HepG2 (cell line): ENCODE data around the gene TXNL4A. TPM values are rescaled to one million over a fixed set of nuclear protein-coding genes. Genes with fewer than 3 reads are reported as not detected.

ENCODE experiments used
- FOXK1 ChIP-seq: sonication (generic); formaldehyde crosslinking; IDR thresholded peaks from 2 replicates; pipeline ENCODE4 v1.4.0; 2020; ENCODE audit warnings: low read depth, missing genetic modification reagents, borderline replicate concordance
- GTF3A ChIP-seq: sonication (generic); formaldehyde crosslinking; conservative IDR thresholded peaks from 2 replicates; pipeline ENCODE4 v1.4.0; 2020; ENCODE audit warnings: mild to moderate bottlenecking, missing genetic modification reagents
- HNRNPH1 ChIP-seq: fragments of 200-400 bp; formaldehyde crosslinking; optimal IDR thresholded peaks from 2 replicates; pipeline ENCODE3; 2017; ENCODE audit warnings: mild to moderate bottlenecking, low read depth, low read length
- IRX3 ChIP-seq: sonication (generic); formaldehyde crosslinking; IDR thresholded peaks from 2 replicates; pipeline ENCODE4 v1.8.1; 2023; ENCODE audit warnings: mild to moderate bottlenecking, low read depth, missing genetic modification reagents, borderline replicate concordance
- MTA1 ChIP-seq: sonication (generic); formaldehyde crosslinking; IDR thresholded peaks from 2 replicates; pipeline ENCODE4 v1.4.0; 2020; ENCODE audit warnings: missing genetic modification reagents, mild to moderate bottlenecking, borderline replicate concordance
- MTF2 ChIP-seq: sonication (generic); formaldehyde crosslinking; IDR thresholded peaks from 2 replicates; pipeline ENCODE4 v1.5.0; 2020; ENCODE audit warnings: missing genetic modification reagents, borderline replicate concordance
- MYC ChIP-seq: sonication (generic); formaldehyde crosslinking; IDR thresholded peaks from 2 replicates; pipeline ENCODE4 v1.9.0; 2021; ENCODE audit warnings: missing genetic modification reagents, borderline replicate concordance
- NFE2L1 ChIP-seq: sonication (generic); formaldehyde crosslinking; IDR thresholded peaks from 2 replicates; pipeline ENCODE4 v1.4.0; 2020; ENCODE audit warnings: missing genetic modification reagents, mild to moderate bottlenecking, borderline replicate concordance
- NONO ChIP-seq, 2 experiments: fragments of 450-650 bp in 1 of 2; sonication (generic) in 1 of 2; formaldehyde crosslinking in 1 of 2; IDR thresholded peaks in 1 of 2; conservative IDR thresholded peaks in 1 of 2; 2 replicates each; pipeline versions ENCODE4 v1.6.1 to v1.8.0; 2017 to 2022; ENCODE audit warnings: mild to moderate bottlenecking in 1 of 2, missing genetic modification reagents in 1 of 2, moderate library complexity in 1 of 2
- NR2C2 ChIP-seq: sonication (generic); formaldehyde crosslinking; IDR thresholded peaks from 2 replicates; pipeline ENCODE4 v1.4.0; 2020; ENCODE audit warnings: missing genetic modification reagents, mild to moderate bottlenecking, moderate library complexity, borderline replicate concordance
- NR2F2 ChIP-seq: IDR thresholded peaks from 2 replicates; pipeline ENCODE4 v1.6.1; 2012; ENCODE audit warnings: low read depth, inconsistent platforms, borderline replicate concordance
- PBX2 ChIP-seq: IDR thresholded peaks from 2 replicates; pipeline ENCODE4 v1.6.1; 2016; ENCODE audit warnings: control low read depth
- POLR2A ChIP-seq, 2 experiments: IDR thresholded peaks; 2 replicates each; pipeline ENCODE4 v1.6.1; 2011; ENCODE audit warnings: low read depth in 2 of 2, low read length in 2 of 2, mild to moderate bottlenecking in 1 of 2, moderate library complexity in 1 of 2; ENCODE audit not compliant: insufficient read depth in 1 of 2
- PPARG ChIP-seq: conservative IDR thresholded peaks from 2 replicates; pipeline ENCODE4 v1.6.1; 2016; ENCODE audit warnings: missing biosample characterization, missing genetic modification reagents
- SRF ChIP-seq: IDR thresholded peaks from 2 replicates; pipeline ENCODE4 v1.6.1; 2011; ENCODE audit warnings: mild to moderate bottlenecking, low read depth, low read length, moderate library complexity
- SSRP1 ChIP-seq: IDR thresholded peaks from 2 replicates; pipeline ENCODE4 v1.6.1; 2016; ENCODE audit warnings: control low read depth
- TSC22D2 ChIP-seq: sonication (generic); formaldehyde crosslinking; IDR thresholded peaks from 2 replicates; pipeline ENCODE4 v1.5.1; 2020; ENCODE audit warnings: missing genetic modification reagents, mild to moderate bottlenecking, borderline replicate concordance
- ZFP37 ChIP-seq: sonication (generic); formaldehyde crosslinking; IDR thresholded peaks from 2 replicates; pipeline ENCODE4 v1.4.0; 2020; ENCODE audit warnings: missing genetic modification reagents, borderline replicate concordance
- ZNF232 ChIP-seq: sonication (generic); formaldehyde crosslinking; IDR thresholded peaks from 2 replicates; pipeline ENCODE4 v1.4.0; 2020; ENCODE audit warnings: missing genetic modification reagents, borderline replicate concordance
- ZNF326 ChIP-seq: sonication (generic); formaldehyde crosslinking; IDR thresholded peaks from 2 replicates; pipeline ENCODE4 v1.4.0; 2020; ENCODE audit warnings: missing genetic modification reagents, borderline replicate concordance
- ZNF382 ChIP-seq: sonication (generic); formaldehyde crosslinking; IDR thresholded peaks from 2 replicates; pipeline ENCODE4 v1.5.0; 2020; ENCODE audit warnings: missing genetic modification reagents, mild to moderate bottlenecking, borderline replicate concordance
- ZNF556 ChIP-seq: sonication (generic); formaldehyde crosslinking; IDR thresholded peaks from 2 replicates; pipeline ENCODE4 v1.4.0; 2020; ENCODE audit warnings: mild to moderate bottlenecking, missing genetic modification reagents, borderline replicate concordance
- ZNF577 ChIP-seq: sonication (generic); formaldehyde crosslinking; IDR thresholded peaks from 2 replicates; pipeline ENCODE4 v1.4.0; 2020; ENCODE audit warnings: mild to moderate bottlenecking, low read depth, missing genetic modification reagents, borderline replicate concordance
- ZSCAN20 ChIP-seq: sonication (generic); formaldehyde crosslinking; IDR thresholded peaks from 2 replicates; pipeline ENCODE4 v1.4.0; 2020; ENCODE audit warnings: missing genetic modification reagents, mild to moderate bottlenecking, borderline replicate concordance
- ZSCAN31 ChIP-seq: sonication (generic); formaldehyde crosslinking; IDR thresholded peaks from 2 replicates; pipeline ENCODE4 v1.5.0; 2020; ENCODE audit warnings: low read depth, mild to moderate bottlenecking, missing genetic modification reagents
- polyA plus RNA-seq, 8 experiments: library from polyadenylated mRNA; depleted of rRNA in 3 of 8; stranded (reverse) in 7 of 8; unstranded in 1 of 8; fragments of >200 nt; fragmentation: Illumina TruSeq in 4 of 8; extraction: Trizol in 4 of 8; gene quantifications; 2 replicates each; pipeline versions ENCODE4 v1.2.1 to v1.2.3, GENCODE V29; 2011 to 2016; ENCODE audit warnings: low read depth in 4 of 8, missing spikeins in 1 of 8, mixed read lengths in 1 of 8; ENCODE audit not compliant: insufficient read depth in 1 of 8
- total RNA-seq, 5 experiments: library from RNA; depleted of rRNA; stranded (reverse); fragments of >200 nt; fragmentation: Illumina TruSeq; extraction: Trizol; gene quantifications; 2 replicates each; pipeline ENCODE4 v1.2.3, GENCODE V29; 2016; ENCODE audit warnings: low read depth in 1 of 5
- TF ChIP-seq, protein P1 (sequence below): IDR thresholded peaks from 2 replicates; pipeline ENCODE4 v1.6.1; 2016; ENCODE audit warnings: mild to moderate bottlenecking
- TF ChIP-seq, protein P2 (sequence below): sonication (generic); formaldehyde crosslinking; IDR thresholded peaks from 2 replicates; pipeline ENCODE4 v1.5.0; 2020; ENCODE audit warnings: missing genetic modification reagents
- TF ChIP-seq, protein P3 (sequence below): sonication (generic); formaldehyde crosslinking; IDR thresholded peaks from 2 replicates; pipeline ENCODE4 v1.4.0; 2020; ENCODE audit warnings: missing genetic modification reagents; ENCODE audit errors: not compliant biosample characterization

Gene TXNL4A
- total and polyA plus RNA-seq, 2 of the 13 experiments (the other 11 are each of a cell fraction or from before 2014, with no cell fraction given): 172 to 202 TPM

DNA sequence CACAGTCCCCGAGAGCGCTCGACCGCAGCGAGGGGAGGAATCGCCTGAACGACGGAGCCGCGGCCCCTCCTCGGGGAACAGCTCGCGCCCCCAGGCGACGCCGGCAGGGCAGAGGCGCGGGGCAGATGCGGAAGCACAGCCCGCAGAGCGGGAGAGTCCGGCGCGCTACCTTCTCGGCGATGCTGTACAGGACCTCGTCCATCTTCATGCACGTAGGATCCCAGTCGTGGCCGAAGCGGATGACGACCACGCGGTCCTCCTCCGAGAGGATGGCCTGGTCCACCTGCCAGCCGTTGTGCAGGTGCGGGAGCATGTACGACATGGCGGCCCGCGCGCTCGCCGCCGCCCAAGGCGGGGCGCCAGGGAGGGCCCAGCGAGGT lies 302 bp downstream of the TXNL4A start (continued):
- TF ChIP-seq TSC22D2: no peak
- TF ChIP-seq HNRNPH1: no peak
- peak; percentile 96 for TF ChIP-seq MYC (CRISPR knock-in tag)
- no peak; the same call in 1 of the 2 replicates for TF ChIP-seq GTF3A (CRISPR knock-in tag)
- TF ChIP-seq ZSCAN31 (CRISPR knock-in tag): no peak
- no peak; the same call in 1 of the 2 replicates for TF ChIP-seq MTF2 (CRISPR knock-in tag)
- TF ChIP-seq ZNF232 (CRISPR knock-in tag): no peak
- no peak for TF ChIP-seq ZSCAN20 (CRISPR knock-in tag)
- peak; percentile 88; the same call in 1 of the 2 replicates for TF ChIP-seq IRX3 (CRISPR knock-in tag)
- TF ChIP-seq, protein P1, sequence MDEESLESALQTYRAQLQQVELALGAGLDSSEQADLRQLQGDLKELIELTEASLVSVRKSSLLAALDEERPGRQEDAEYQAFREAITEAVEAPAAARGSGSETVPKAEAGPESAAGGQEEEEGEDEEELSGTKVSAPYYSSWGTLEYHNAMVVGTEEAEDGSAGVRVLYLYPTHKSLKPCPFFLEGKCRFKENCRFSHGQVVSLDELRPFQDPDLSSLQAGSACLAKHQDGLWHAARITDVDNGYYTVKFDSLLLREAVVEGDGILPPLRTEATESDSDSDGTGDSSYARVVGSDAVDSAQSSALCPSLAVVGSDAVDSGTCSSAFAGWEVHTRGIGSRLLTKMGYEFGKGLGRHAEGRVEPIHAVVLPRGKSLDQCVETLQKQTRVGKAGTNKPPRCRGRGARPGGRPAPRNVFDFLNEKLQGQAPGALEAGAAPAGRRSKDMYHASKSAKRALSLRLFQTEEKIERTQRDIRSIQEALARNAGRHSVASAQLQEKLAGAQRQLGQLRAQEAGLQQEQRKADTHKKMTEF: no peak
- no peak for TF ChIP-seq PPARG (CRISPR knock-in tag)
- no peak for TF ChIP-seq PBX2 (CRISPR knock-in tag)
- TF ChIP-seq ZNF556 (CRISPR knock-in tag): peak; percentile 62
- TF ChIP-seq NONO (IDR thresholded peaks at IDR 0.05): no peak
- 0 out of 2 replicates have a peak, but pooled peaks have one; percentile 48 for TF ChIP-seq NONO (CRISPR knock-in tag; conservative IDR thresholded peaks at IDR 0.05)
- TF ChIP-seq NR2C2: no peak; the same call in 1 of the 2 replicates
- TF ChIP-seq SRF: no peak
- TF ChIP-seq ZNF326: no peak
- no peak for TF ChIP-seq ZNF382 (CRISPR knock-in tag)
- TF ChIP-seq SSRP1: no peak
- TF ChIP-seq FOXK1 (CRISPR knock-in tag): no peak
- no peak for TF ChIP-seq NR2F2
- TF ChIP-seq, protein P2, sequence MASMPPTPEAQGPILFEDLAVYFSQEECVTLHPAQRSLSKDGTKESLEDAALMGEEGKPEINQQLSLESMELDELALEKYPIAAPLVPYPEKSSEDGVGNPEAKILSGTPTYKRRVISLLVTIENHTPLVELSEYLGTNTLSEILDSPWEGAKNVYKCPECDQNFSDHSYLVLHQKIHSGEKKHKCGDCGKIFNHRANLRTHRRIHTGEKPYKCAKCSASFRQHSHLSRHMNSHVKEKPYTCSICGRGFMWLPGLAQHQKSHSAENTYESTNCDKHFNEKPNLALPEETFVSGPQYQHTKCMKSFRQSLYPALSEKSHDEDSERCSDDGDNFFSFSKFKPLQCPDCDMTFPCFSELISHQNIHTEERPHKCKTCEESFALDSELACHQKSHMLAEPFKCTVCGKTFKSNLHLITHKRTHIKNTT (CRISPR knock-in tag): 0 out of 2 replicates have a peak, but pooled peaks have one; percentile 50
- TF ChIP-seq, protein P3, sequence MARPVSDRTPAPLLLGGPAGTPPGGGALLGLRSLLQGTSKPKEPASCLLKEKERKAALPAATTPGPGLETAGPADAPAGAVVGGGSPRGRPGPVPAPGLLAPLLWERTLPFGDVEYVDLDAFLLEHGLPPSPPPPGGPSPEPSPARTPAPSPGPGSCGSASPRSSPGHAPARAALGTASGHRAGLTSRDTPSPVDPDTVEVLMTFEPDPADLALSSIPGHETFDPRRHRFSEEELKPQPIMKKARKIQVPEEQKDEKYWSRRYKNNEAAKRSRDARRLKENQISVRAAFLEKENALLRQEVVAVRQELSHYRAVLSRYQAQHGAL (CRISPR knock-in tag): no peak
- no peak for TF ChIP-seq ZNF577 (CRISPR knock-in tag)
- no peak for TF ChIP-seq MTA1 (CRISPR knock-in tag)
- no peak for TF ChIP-seq ZFP37 (CRISPR knock-in tag)
- TF ChIP-seq POLR2A (IDR thresholded peaks at IDR 0.05; ENCODE audit: insufficient read depth in 1 of 2, low read depth in 2 of 2, low read length in 2 of 2): peak in 1 of 2 experiments; percentile 54; a peak in 1 of 4 replicates
- no peak for TF ChIP-seq NFE2L1 (CRISPR knock-in tag)
